Thyroid gland (tissue), 4 donors: ENCODE measurements around the gene ENDOV.

Experiments used
- CTCF ChIP-seq, 6 experiments: fragments of 200-600 bp in 3 of 6; fragments of 450-650 bp in 3 of 6; sonication (generic) in 3 of 6; IDR thresholded peaks; one replicate each; pipeline ENCODE4 v1.5.1; 2016 to 2019; ENCODE audit warnings: antibody characterized with exemption in 6 of 6, mild to moderate bottlenecking in 2 of 6, inconsistent platforms in 1 of 6, moderate library complexity in 1 of 6
- POLR2A ChIP-seq, 2 donors: fragments of 450-650 bp; IDR thresholded peaks; one replicate each; pipeline ENCODE4 v1.6.1; 2017; ENCODE audit warnings: antibody characterized with exemption in 2 of 2, mild to moderate bottlenecking in 2 of 2, moderate library complexity in 1 of 2

GRCh38 chr17:80454557-80455335 is 39.8 kb downstream of the ENDOV start:
- peak in 1 of 6 experiments; percentile 6 for TF ChIP-seq CTCF (IDR thresholded peaks at IDR 0.05)
- TF ChIP-seq POLR2A (IDR thresholded peaks at IDR 0.05), result peak; percentile 37 to 88
